NCI-H2081 treated with DMSO at 0.1 percent for 48 hours (cell line): ENCODE data around the gene ALOXE3.
"Not testable (repeated sequence)": the region's sequence is repeated elsewhere in the genome, so short reads cannot be mapped to it uniquely, and the experiment has no call there.

Source experiments
- DNase-seq: peaks from one replicate; lab custom pipeline; 2025; lab: John Stamatoyannopoulos, UW

The ALOXE3 gene

GRCh38 chr17:8096541-8096940, 21.8 kb downstream of the ALOXE3 start:
- DNase-seq: no peak

- no peak for DNase-seq
These were observed 23.0 kb downstream of the ALOXE3 start for GRCh38 chr17:8095361-8095760.

GRCh38 chr17:8091033-8091687, 27.2 kb downstream of the ALOXE3 start:
- no peak for DNase-seq

GRCh38 chr17:8089728-8090127, 28.6 kb downstream of the ALOXE3 start:
- no peak for DNase-seq

- no peak for DNase-seq
These were observed 30.4 kb downstream of the ALOXE3 start for GRCh38 chr17:8087952-8088230.

GRCh38 chr17:8087075-8087951, 31.0 kb downstream of the ALOXE3 start, which contains the start of gene ALOX12B:
Gene ALOX12B, minus strand, starts transcription at chr17:8087716. Its CDS starts 274 bp downstream, at chr17:8087442.
- no peak for DNase-seq

- DNase-seq: no peak
These were observed 34.1 kb downstream of the ALOXE3 start for GRCh38 chr17:8084250-8084649.

- DNase-seq: no peak
These were observed 36.0 kb downstream of the ALOXE3 start for GRCh38 chr17:8082292-8082691.

- no peak for DNase-seq
These were observed 36.4 kb downstream of the ALOXE3 start for GRCh38 chr17:8081876-8082275.

GRCh38 chr17:8080799-8081219, 37.5 kb downstream of the ALOXE3 start:
- DNase-seq: no peak

GRCh38 chr17:8080208-8080798, 38.0 kb downstream of the ALOXE3 start:
- no peak for DNase-seq

GRCh38 chr17:8079291-8080207, 38.8 kb downstream of the ALOXE3 start:
- DNase-seq: no peak

- DNase-seq: not testable (repeated sequence)
These were observed 40.4 kb downstream of the ALOXE3 start for GRCh38 chr17:8077939-8078338.

GRCh38 chr17:8076502-8077266, 41.6 kb downstream of the ALOXE3 start:
- no peak for DNase-seq

GRCh38 chr17:8075574-8076342, 42.6 kb downstream of the ALOXE3 start:
- no peak for DNase-seq

- no peak for DNase-seq
These were observed 43.2 kb downstream of the ALOXE3 start for GRCh38 chr17:8075081-8075480.

- DNase-seq: no peak
These were observed 43.8 kb downstream of the ALOXE3 start for GRCh38 chr17:8074554-8074953.

- DNase-seq: no peak
These were observed 44.5 kb downstream of the ALOXE3 start for GRCh38 chr17:8073627-8074484.

- no peak for DNase-seq
These were observed 45.4 kb downstream of the ALOXE3 start for GRCh38 chr17:8072729-8073461.
